Stimulated activated effector memory CD8-positive, alpha-beta T cell treated with anti-CD3 and anti-CD28 coated beads, Interleukin-12 subunit alpha, Interleukin-12 subunit beta, amount 100 ng/mL, for 72 hours (primary cell): ENCODE measurements around the gene SHISA9.

Experiments used
- ATAC-seq: fragments of 150-1000 bp; cut with Tn5 transposase; 2 replicates; pipeline ENCODE4 v1.10.0; 2021
- DNase-seq, 2 donors: peaks; one replicate each; pipeline ENCODE4 v3.0.0; 2021 to 2022; ENCODE audit warnings: low spot score in 2 of 2
- H3K27ac Mint-ChIP-seq: one replicate; pipeline ENCODE4 v1.8.0; 2022; ENCODE audit warnings: mild to moderate bottlenecking, mixed read lengths
- H3K36me3 Mint-ChIP-seq: one replicate; pipeline ENCODE4 v1.8.0; 2022; ENCODE audit warnings: mild to moderate bottlenecking, mixed read lengths
- H3K4me1 Mint-ChIP-seq: one replicate; pipeline ENCODE4 v1.8.0; 2022; ENCODE audit warnings: mixed read lengths
- H3K4me3 Mint-ChIP-seq: one replicate; pipeline ENCODE4 v1.8.0; 2022; ENCODE audit warnings: mild to moderate bottlenecking, mixed read lengths
- H3K9me3 Mint-ChIP-seq: one replicate; pipeline ENCODE4 v1.8.0; 2022; ENCODE audit warnings: mixed read lengths

Gene SHISA9

GRCh38 chr16:13113741-13114140, 212.3 kb downstream of the SHISA9 start:
- H3K36me3 Mint-ChIP-seq = no peaks in the 10 kb centered on the region

GRCh38 chr16:13118091-13118490, 216.7 kb downstream of the SHISA9 start:
- H3K36me3 Mint-ChIP-seq = no peaks in the 10 kb centered on the region

More at GRCh38 chr16:13113741-13114140, 212.3 kb downstream of the SHISA9 start:
- no peak for DNase-seq
- no peak overlapping the region for H3K27ac Mint-ChIP-seq
- no peak overlapping the region for H3K4me3 Mint-ChIP-seq
- no peak for ATAC-seq
- peaks cover 14% of the 10 kb centered on the region for H3K9me3 Mint-ChIP-seq
- H3K4me1 Mint-ChIP-seq = no peaks in the 10 kb centered on the region

GRCh38 chr16:13120091-13120490, 218.7 kb downstream of the SHISA9 start:
- Mint-ChIP-seq H3K27ac (no peak overlapping the region), H3K4me3 (no peak overlapping the region), H3K36me3 (no peaks in the 10 kb centered on the region), H3K9me3 (peaks cover 3% of the 10 kb centered on the region), H3K4me1 (no peaks in the 10 kb centered on the region)
- DNase-seq = no peak
- ATAC-seq = no peak

More at GRCh38 chr16:13118091-13118490, 216.7 kb downstream of the SHISA9 start:
- Mint-ChIP-seq H3K9me3 (peaks cover 11% of the 10 kb centered on the region), H3K4me3 (no peak overlapping the region), H3K4me1 (no peaks in the 10 kb centered on the region), H3K27ac (no peak overlapping the region)
- DNase-seq (no peak), ATAC-seq (no peak)

GRCh38 chr16:13120557-13120956, 219.2 kb downstream of the SHISA9 start:
- Mint-ChIP-seq H3K9me3 (peaks cover 3% of the 10 kb centered on the region), H3K4me3 (no peak overlapping the region), H3K36me3 (no peaks in the 10 kb centered on the region), H3K4me1 (no peaks in the 10 kb centered on the region), H3K27ac (no peak overlapping the region)
- DNase-seq (no peak), ATAC-seq (no peak)

GRCh38 chr16:13123991-13124390, 222.6 kb downstream of the SHISA9 start:
- no peaks in the 10 kb centered on the region for H3K36me3 Mint-ChIP-seq
- DNase-seq (no peak), ATAC-seq (no peak)

GRCh38 chr16:13127144-13127543, 225.7 kb downstream of the SHISA9 start:
- Mint-ChIP-seq H3K4me3 (no peak overlapping the region), H3K36me3 (no peaks in the 10 kb centered on the region), H3K9me3 (peaks cover 5% of the 10 kb centered on the region), H3K4me1 (no peaks in the 10 kb centered on the region), H3K27ac (no peak overlapping the region)
- DNase-seq = no peak
- no peak for ATAC-seq

More at GRCh38 chr16:13123991-13124390, 222.6 kb downstream of the SHISA9 start:
- H3K4me3 Mint-ChIP-seq = no peak overlapping the region
- H3K4me1 Mint-ChIP-seq = no peaks in the 10 kb centered on the region
- no peak overlapping the region for H3K27ac Mint-ChIP-seq
- peaks cover 8% of the 10 kb centered on the region for H3K9me3 Mint-ChIP-seq

- Mint-ChIP-seq H3K9me3 (peaks cover 9% of the 10 kb centered on the region), H3K27ac (no peak overlapping the region), H3K4me1 (no peaks in the 10 kb centered on the region), H3K36me3 (no peaks in the 10 kb centered on the region), H3K4me3 (no peak overlapping the region)
- DNase-seq (no peak), ATAC-seq (no peak)
Observed at GRCh38 chr16:13130586-13130985, 229.2 kb downstream of the SHISA9 start.

GRCh38 chr16:13134836-13135235, 233.4 kb downstream of the SHISA9 start:
- no peaks in the 10 kb centered on the region for H3K36me3 Mint-ChIP-seq

GRCh38 chr16:13136901-13137300, 235.5 kb downstream of the SHISA9 start:
- H3K4me3 Mint-ChIP-seq = no peak overlapping the region
- ATAC-seq (no peak), DNase-seq (no peak)
- H3K36me3 Mint-ChIP-seq = no peaks in the 10 kb centered on the region
- H3K9me3 Mint-ChIP-seq = peaks cover 12% of the 10 kb centered on the region
- H3K4me1 Mint-ChIP-seq = no peaks in the 10 kb centered on the region
- H3K27ac Mint-ChIP-seq = no peak overlapping the region

More at GRCh38 chr16:13134836-13135235, 233.4 kb downstream of the SHISA9 start:
- ATAC-seq = no peak
- peaks cover 12% of the 10 kb centered on the region for H3K9me3 Mint-ChIP-seq
- H3K4me3 Mint-ChIP-seq = no peak overlapping the region
- no peaks in the 10 kb centered on the region for H3K4me1 Mint-ChIP-seq
- no peak for DNase-seq
- H3K27ac Mint-ChIP-seq = no peak overlapping the region

GRCh38 chr16:13138528-13138927, 237.1 kb downstream of the SHISA9 start:
- no peak overlapping the region for H3K4me3 Mint-ChIP-seq
- DNase-seq (no peak), ATAC-seq (no peak)
- no peaks in the 10 kb centered on the region for H3K4me1 Mint-ChIP-seq
- no peaks in the 10 kb centered on the region for H3K36me3 Mint-ChIP-seq
- peaks cover 12% of the 10 kb centered on the region for H3K9me3 Mint-ChIP-seq
- no peak overlapping the region for H3K27ac Mint-ChIP-seq

GRCh38 chr16:13139661-13140241, 238.4 kb downstream of the SHISA9 start:
- Mint-ChIP-seq H3K27ac (no peak overlapping the region), H3K9me3 (peaks cover 8% of the 10 kb centered on the region), H3K4me3 (no peak overlapping the region), H3K4me1 (no peaks in the 10 kb centered on the region), H3K36me3 (no peaks in the 10 kb centered on the region)
- ATAC-seq (no peak), DNase-seq (no peak)

- no peak overlapping the region for H3K4me3 Mint-ChIP-seq
- no peaks in the 10 kb centered on the region for H3K36me3 Mint-ChIP-seq
- H3K9me3 Mint-ChIP-seq = peaks cover 14% of the 10 kb centered on the region
- H3K27ac Mint-ChIP-seq = no peak overlapping the region
- ATAC-seq (no peak), DNase-seq (no peak)
- no peaks in the 10 kb centered on the region for H3K4me1 Mint-ChIP-seq
Observed at GRCh38 chr16:13143551-13143950, 242.2 kb downstream of the SHISA9 start.

GRCh38 chr16:13146829-13147228, 245.4 kb downstream of the SHISA9 start:
- peaks cover 11% of the 10 kb centered on the region for H3K9me3 Mint-ChIP-seq
- H3K27ac Mint-ChIP-seq = no peak overlapping the region
- DNase-seq (no peak), ATAC-seq (no peak)
- H3K36me3 Mint-ChIP-seq = no peaks in the 10 kb centered on the region
- no peaks in the 10 kb centered on the region for H3K4me1 Mint-ChIP-seq
- no peak overlapping the region for H3K4me3 Mint-ChIP-seq

- no peak for DNase-seq
- no peak overlapping the region for H3K4me3 Mint-ChIP-seq
- no peak overlapping the region for H3K27ac Mint-ChIP-seq
- no peak for ATAC-seq
- no peaks in the 10 kb centered on the region for H3K4me1 Mint-ChIP-seq
- H3K36me3 Mint-ChIP-seq = no peaks in the 10 kb centered on the region
- peaks cover 15% of the 10 kb centered on the region for H3K9me3 Mint-ChIP-seq
Observed at GRCh38 chr16:13148294-13148693, 246.9 kb downstream of the SHISA9 start.

- no peak overlapping the region for H3K27ac Mint-ChIP-seq
- no peaks in the 10 kb centered on the region for H3K36me3 Mint-ChIP-seq
- no peak for DNase-seq
- H3K4me3 Mint-ChIP-seq = no peak overlapping the region
- no peak for ATAC-seq
- no peaks in the 10 kb centered on the region for H3K4me1 Mint-ChIP-seq
- peaks cover 15% of the 10 kb centered on the region for H3K9me3 Mint-ChIP-seq
Observed at GRCh38 chr16:13148836-13149235, 247.4 kb downstream of the SHISA9 start.

- H3K27ac Mint-ChIP-seq = no peak overlapping the region
- H3K36me3 Mint-ChIP-seq = no peaks in the 10 kb centered on the region
- ATAC-seq = no peak
- DNase-seq = no peak
- H3K4me3 Mint-ChIP-seq = no peak overlapping the region
- H3K9me3 Mint-ChIP-seq = peaks cover 19% of the 10 kb centered on the region
- no peaks in the 10 kb centered on the region for H3K4me1 Mint-ChIP-seq
Observed at GRCh38 chr16:13150181-13150885, 248.9 kb downstream of the SHISA9 start.
